Measurements from ENCODE around the gene KLHDC8A. TPM values are rescaled to one million over a fixed set of nuclear protein-coding genes. Genes with fewer than 3 reads are reported as not detected.

The KLHDC8A gene
- total and polyA plus RNA-seq, 2 donors (not counting 3 experiments of a cell fraction or from before 2014, with no cell fraction given): not detected

GRCh38 chr1:205353612-205354011 lies 3.1 kb downstream of the KLHDC8A start:
- no TSS peak for BruUV-seq (replicated peaks)
- DNase-seq (ENCODE audit: low read depth, low spot score): no peak
- no peaks in the 10 kb centered on the region for H3K9me1 ChIP-seq (replicated peaks; ENCODE audit: control insufficient read depth, extremely low read depth, insufficient read depth, low read length)
- no peak overlapping the region for H2AFZ ChIP-seq (ENCODE audit: low read depth, low read length)
- H3K4me2 ChIP-seq (ENCODE audit: insufficient read depth, low read length): no peak overlapping the region
- H3K9ac ChIP-seq (replicated peaks; ENCODE audit: extremely low read depth, insufficient read depth, low read length): no peak overlapping the region
- no peak for TF ChIP-seq MAX (IDR thresholded peaks at IDR 0.05; ENCODE audit: insufficient read depth, insufficient read length)
- no peak for TF ChIP-seq MYC (IDR thresholded peaks at IDR 0.05; ENCODE audit: low read depth, low read length)
- TF ChIP-seq POLR2A (IDR thresholded peaks at IDR 0.05; ENCODE audit: low read depth, low read length): no peak
- no peak for TF ChIP-seq JUN (IDR thresholded peaks at IDR 0.05; ENCODE audit: borderline replicate concordance, insufficient read depth, insufficient read length, low read depth)
- no peak for TF ChIP-seq POLR2AphosphoS5 (IDR thresholded peaks at IDR 0.05; ENCODE audit: insufficient read depth, low read depth, low read length)
- no peak for TF ChIP-seq EZH2 (IDR thresholded peaks at IDR 0.05; ENCODE audit: borderline replicate concordance, low read depth, low read length, severe bottlenecking)
- TF ChIP-seq FOS (IDR thresholded peaks at IDR 0.05; ENCODE audit: borderline replicate concordance, insufficient read depth, low read length): no peak
- H4K20me1 ChIP-seq (replicated peaks; ENCODE audit: control insufficient read depth, extremely low read depth, insufficient read depth, low read length): no peaks in the 10 kb centered on the region
- peaks cover 9 to 31% of the 10 kb centered on the region in 2 experiments for H3K27me3 ChIP-seq (ENCODE audit: control insufficient read depth in 2 of 2, insufficient read depth in 2 of 2, low read length in 2 of 2)
- H3K36me3 ChIP-seq (ENCODE audit: control insufficient read depth in 2 of 2, extremely low read depth in 1 of 2, insufficient read depth in 2 of 2, low read length in 2 of 2): no peaks in the 10 kb centered on the region
- POLR2A ChIA-PET: no interaction called here
- no peak overlapping the region for H3K4me3 ChIP-seq (replicated peaks in 1 of 3; ENCODE audit: insufficient read depth in 1 of 3, low read depth in 1 of 3, low read length in 3 of 3)
- CTCF ChIA-PET: interaction anchor here (0.6 to 4.7 kb wide), 75 partner anchors 8 to 365 kb away, joined by 3 to 243 read pairs (median 6); partner anchors contain the start of genes NUAK2 and TMCC2
- no peak for FAIRE-seq
- no peaks in the 10 kb centered on the region for H3K9me3 ChIP-seq (replicated peaks; ENCODE audit: control insufficient read depth, insufficient read depth, low read length)
- no peak overlapping the region for H3K27ac ChIP-seq (ENCODE audit: insufficient read depth, low read depth, low read length)
- H3K4me1 ChIP-seq (ENCODE audit: control insufficient read depth, extremely low read depth, insufficient read depth, low read length): no peaks in the 10 kb centered on the region
- dilution Hi-C loops (cut with MboI; ENCODE audit: extremely low pct_ligation_motif_present, low sequenced_read_pairs): no loop called here
- no peaks in the 10 kb centered on the region for H3K79me2 ChIP-seq (ENCODE audit: control insufficient read depth, insufficient read depth, low read length)
- intact Hi-C loops (cut with micrococcal nuclease): loop anchor here (1.0 kb wide), 2 partner anchors 132 to 171 kb away; no protein-coding TSS in a partner anchor

GRCh38 chr1:205353191-205353590 lies 3.5 kb downstream of the KLHDC8A start:
- FAIRE-seq: no peak
- Histone ChIP-seq H3K4me2 (ENCODE audit: insufficient read depth, low read length) (no peak overlapping the region), H3K4me1 (ENCODE audit: control insufficient read depth, extremely low read depth, insufficient read depth, low read length) (no peaks in the 10 kb centered on the region), H3K9me1 (replicated peaks; ENCODE audit: control insufficient read depth, extremely low read depth, insufficient read depth, low read length) (no peaks in the 10 kb centered on the region), H2AFZ (ENCODE audit: low read depth, low read length) (no peak overlapping the region), H3K27me3 (ENCODE audit: control insufficient read depth in 2 of 2, insufficient read depth in 2 of 2, low read length in 2 of 2) (peaks cover 13 to 31% of the 10 kb centered on the region in 2 experiments), H3K79me2 (ENCODE audit: control insufficient read depth, insufficient read depth, low read length) (no peaks in the 10 kb centered on the region), H3K36me3 (ENCODE audit: control insufficient read depth in 2 of 2, extremely low read depth in 1 of 2, insufficient read depth in 2 of 2, low read length in 2 of 2) (no peaks in the 10 kb centered on the region), H3K9me3 (replicated peaks; ENCODE audit: control insufficient read depth, insufficient read depth, low read length) (no peaks in the 10 kb centered on the region), H3K4me3 (replicated peaks in 1 of 3; ENCODE audit: insufficient read depth in 1 of 3, low read depth in 1 of 3, low read length in 3 of 3) (no peak overlapping the region), H3K9ac (replicated peaks; ENCODE audit: extremely low read depth, insufficient read depth, low read length) (no peak overlapping the region), H4K20me1 (replicated peaks; ENCODE audit: control insufficient read depth, extremely low read depth, insufficient read depth, low read length) (no peaks in the 10 kb centered on the region), H3K27ac (ENCODE audit: insufficient read depth, low read depth, low read length) (no peak overlapping the region)
- no TSS peak for BruUV-seq (replicated peaks)
- no peak for DNase-seq (ENCODE audit: low read depth, low spot score)
- ChIA-PET POLR2A (no interaction called here), CTCF (interaction anchor here (1.0 to 4.7 kb wide), 24 partner anchors 10 to 179 kb away, joined by 3 to 243 read pairs (median 8); no protein-coding TSS in a partner anchor)
- intact Hi-C loops (cut with micrococcal nuclease): no loop called here
- TF ChIP-seq, protein P1, sequence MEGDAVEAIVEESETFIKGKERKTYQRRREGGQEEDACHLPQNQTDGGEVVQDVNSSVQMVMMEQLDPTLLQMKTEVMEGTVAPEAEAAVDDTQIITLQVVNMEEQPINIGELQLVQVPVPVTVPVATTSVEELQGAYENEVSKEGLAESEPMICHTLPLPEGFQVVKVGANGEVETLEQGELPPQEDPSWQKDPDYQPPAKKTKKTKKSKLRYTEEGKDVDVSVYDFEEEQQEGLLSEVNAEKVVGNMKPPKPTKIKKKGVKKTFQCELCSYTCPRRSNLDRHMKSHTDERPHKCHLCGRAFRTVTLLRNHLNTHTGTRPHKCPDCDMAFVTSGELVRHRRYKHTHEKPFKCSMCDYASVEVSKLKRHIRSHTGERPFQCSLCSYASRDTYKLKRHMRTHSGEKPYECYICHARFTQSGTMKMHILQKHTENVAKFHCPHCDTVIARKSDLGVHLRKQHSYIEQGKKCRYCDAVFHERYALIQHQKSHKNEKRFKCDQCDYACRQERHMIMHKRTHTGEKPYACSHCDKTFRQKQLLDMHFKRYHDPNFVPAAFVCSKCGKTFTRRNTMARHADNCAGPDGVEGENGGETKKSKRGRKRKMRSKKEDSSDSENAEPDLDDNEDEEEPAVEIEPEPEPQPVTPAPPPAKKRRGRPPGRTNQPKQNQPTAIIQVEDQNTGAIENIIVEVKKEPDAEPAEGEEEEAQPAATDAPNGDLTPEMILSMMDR (IDR thresholded peaks at IDR 0.05; ENCODE audit: extremely low read depth in 1 of 2, insufficient read depth in 1 of 2, low read depth in 1 of 2, low read length in 2 of 2): no peak
- TF ChIP-seq POLR2A (IDR thresholded peaks at IDR 0.05; ENCODE audit: low read depth, low read length) (no peak), GATA2 (IDR thresholded peaks at IDR 0.05; ENCODE audit: insufficient read depth, insufficient read length, low read depth, low read length) (no peak), JUN (IDR thresholded peaks at IDR 0.05; ENCODE audit: borderline replicate concordance, insufficient read depth, insufficient read length, low read depth) (no peak), MYC (IDR thresholded peaks at IDR 0.05; ENCODE audit: low read depth, low read length) (no peak), POLR2AphosphoS5 (IDR thresholded peaks at IDR 0.05; ENCODE audit: insufficient read depth, low read depth, low read length) (no peak), MAX (IDR thresholded peaks at IDR 0.05; ENCODE audit: insufficient read depth, insufficient read length) (no peak), FOS (IDR thresholded peaks at IDR 0.05; ENCODE audit: borderline replicate concordance, insufficient read depth, low read length) (no peak), EZH2 (IDR thresholded peaks at IDR 0.05; ENCODE audit: borderline replicate concordance, low read depth, low read length, severe bottlenecking) (no peak)
- dilution Hi-C loops (cut with MboI; ENCODE audit: extremely low pct_ligation_motif_present, low sequenced_read_pairs): no loop called here
